Upper lobe of left lung (tissue), 4 donors: ENCODE results near the gene DPYD.

ENCODE experiments used
- CTCF ChIP-seq, 6 experiments: fragments of 450-650 bp in 4 of 6; fragments of 200-600 bp in 2 of 6; sonication (generic) in 2 of 6; IDR thresholded peaks; one replicate each; pipeline ENCODE4 v1.5.1; 2016 to 2019; ENCODE audit warnings: antibody characterized with exemption in 6 of 6
- POLR2A ChIP-seq, 4 donors: fragments of 450-650 bp; IDR thresholded peaks; one replicate each; pipeline ENCODE4 v1.5.1; 2016 to 2017; ENCODE audit warnings: antibody characterized with exemption in 4 of 4, mild to moderate bottlenecking in 2 of 4

- no peak for TF ChIP-seq CTCF (IDR thresholded peaks at IDR 0.05)
- no peak for TF ChIP-seq POLR2A (IDR thresholded peaks at IDR 0.05)
Observed at GRCh38 chr1:97649591-97649990, 271.2 kb downstream of the DPYD start.
